ENCODE measurements around the gene ZFYVE21.
"Not testable (repeated sequence)": the region's sequence is repeated elsewhere in the genome, so short reads cannot be mapped to it uniquely, and the experiment has no call there.

The ZFYVE21 gene

GRCh38 chr14:103715052-103716000 lies at the start of gene ZFYVE21, which contains the start of gene XRCC3:
ZFYVE21 (plus strand) TSS chr14:103715810; CDS start chr14:103715842, 32 bp downstream.
XRCC3 (minus strand) TSS chr14:103715451; CDS start chr14:103711087, 4,364 bp downstream.
- DNase-seq, result peak; percentile 98 to 99

DNA sequence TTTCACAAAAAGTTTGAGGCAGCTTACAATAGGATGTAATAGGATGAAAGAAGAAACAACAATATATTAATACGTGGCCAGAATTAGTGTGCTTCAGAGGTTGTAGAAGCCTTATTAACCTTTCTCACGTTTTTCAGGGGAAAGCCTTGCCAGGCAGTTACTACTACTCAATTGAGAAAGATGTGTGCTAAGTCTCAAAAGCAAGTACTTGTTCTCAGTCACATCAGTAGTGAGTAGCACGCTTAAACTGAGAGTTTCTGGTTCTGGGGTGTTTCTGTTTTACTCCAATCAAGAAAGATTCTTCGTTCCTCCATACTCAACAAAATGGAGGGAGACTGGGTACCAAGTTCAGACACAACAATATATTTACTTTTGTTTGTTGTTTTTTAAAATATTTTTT lies 47.9 kb upstream of the ZFYVE21 start:
- no peak for DNase-seq

DNA sequence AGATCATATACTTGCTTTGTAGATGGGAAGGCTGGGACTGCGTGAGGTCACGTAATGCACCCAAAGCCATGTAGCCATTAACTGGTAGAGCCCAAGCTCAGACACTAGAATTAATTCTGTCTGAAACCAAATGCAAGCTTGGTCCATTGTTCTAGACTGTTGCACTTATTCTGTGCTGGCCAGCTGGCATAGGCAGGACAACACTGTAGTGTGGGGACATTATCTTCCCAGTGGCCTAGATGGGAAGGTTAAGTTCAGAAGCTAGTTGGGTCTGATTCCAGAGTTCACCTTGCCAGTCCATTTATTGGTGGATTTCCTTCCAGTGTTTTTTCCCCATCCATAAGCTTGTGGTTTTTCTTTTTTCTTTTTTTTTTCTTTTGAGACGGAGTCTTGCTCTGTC lies 47.5 kb upstream of the ZFYVE21 start:
- DNase-seq, result no peak

DNA sequence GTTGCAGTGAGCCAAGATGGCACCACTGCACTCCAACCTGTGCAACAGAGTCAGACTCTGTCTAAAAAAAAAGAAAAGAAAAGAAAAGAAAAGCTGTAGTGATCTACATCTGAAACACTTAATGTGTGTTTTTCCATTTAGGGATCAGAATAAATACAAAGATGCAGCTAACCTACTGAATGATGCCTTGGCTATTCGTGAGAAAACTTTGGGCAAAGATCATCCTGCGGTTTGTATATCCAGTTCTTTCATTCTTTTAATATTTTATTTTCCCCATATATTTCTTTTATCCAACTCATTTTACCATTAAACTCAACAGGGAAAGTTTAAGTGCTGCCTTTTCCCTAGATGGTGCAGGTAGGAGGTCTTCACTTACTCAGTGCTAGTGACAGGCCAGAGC lies 46.2 kb upstream of the ZFYVE21 start:
- no peak for DNase-seq

GRCh38 chr14:103671911-103672310 lies 43.7 kb upstream of the ZFYVE21 start:
- no peak for DNase-seq

GRCh38 chr14:103675957-103676356 lies 39.7 kb upstream of the ZFYVE21 start:
- no peak for DNase-seq

- no peak for DNase-seq
Measured at GRCh38 chr14:103676881-103677675, 38.5 kb upstream of the ZFYVE21 start.

DNA sequence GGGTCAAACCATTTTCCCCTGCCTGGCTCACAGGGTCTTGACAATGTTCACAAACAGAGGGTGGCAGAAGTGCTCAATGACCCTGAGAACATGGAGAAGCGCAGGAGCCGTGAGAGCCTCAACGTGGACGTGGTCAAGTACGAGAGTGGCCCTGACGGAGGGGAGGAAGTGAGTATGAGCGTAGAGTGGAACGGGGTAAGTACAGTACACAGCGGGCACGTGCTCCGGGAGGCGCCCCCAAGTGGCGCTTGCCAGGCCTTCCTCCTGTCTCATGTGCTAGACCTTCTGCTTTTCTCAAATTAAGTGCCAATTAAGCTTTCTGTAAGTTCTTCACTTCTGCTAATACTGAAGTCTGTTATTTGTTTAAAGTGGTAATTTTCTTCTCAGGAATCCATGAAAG lies 36.3 kb upstream of the ZFYVE21 start:
- peak; percentile 26 to 37 for DNase-seq

GRCh38 chr14:103680491-103681231 lies 34.9 kb upstream of the ZFYVE21 start:
- no peak for DNase-seq

- no peak for DNase-seq
Measured at GRCh38 chr14:103683139-103683538, 32.5 kb upstream of the ZFYVE21 start.

DNA sequence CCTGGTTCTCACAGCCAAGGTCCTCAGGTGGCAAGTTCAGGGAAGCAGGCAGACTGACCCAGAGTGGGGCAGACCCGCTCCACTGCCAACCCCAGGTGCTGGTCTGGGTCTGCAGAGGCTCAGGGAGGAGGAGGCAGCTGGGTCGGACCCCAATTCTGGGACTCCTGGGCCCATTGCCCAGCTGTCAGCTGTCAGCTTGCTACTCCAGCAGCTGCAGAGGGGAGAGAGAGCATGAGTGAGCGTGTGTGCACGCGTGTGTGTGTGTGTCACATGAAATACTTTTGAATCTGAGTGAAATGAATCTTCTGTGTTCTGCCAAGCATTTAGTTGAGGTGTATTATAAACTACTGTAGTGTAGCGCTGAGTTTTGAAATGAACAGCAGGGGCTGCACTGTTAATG lies 31.1 kb upstream of the ZFYVE21 start:
- DNase-seq, result no peak

DNA sequence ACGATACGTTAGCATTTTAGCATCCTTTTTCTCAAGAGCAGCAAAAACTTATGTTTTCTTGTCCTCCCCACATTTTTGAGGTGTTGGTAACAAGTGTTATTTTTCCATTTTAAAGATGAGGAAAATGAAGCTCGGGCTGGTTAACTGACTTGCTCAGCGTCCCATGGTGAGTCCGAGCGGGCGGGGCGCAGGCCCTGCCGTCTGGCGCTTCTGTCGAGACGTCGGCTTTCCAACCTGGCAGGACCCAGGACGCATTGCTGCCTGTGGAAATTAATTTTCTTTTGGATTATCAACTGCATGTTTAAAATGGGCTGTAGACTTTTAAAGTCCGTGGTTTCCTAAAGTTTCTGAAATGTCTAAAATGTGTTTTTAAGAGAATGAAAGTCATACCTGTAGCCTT lies 30.7 kb upstream of the ZFYVE21 start:
- DNase-seq, result no peak

GRCh38 chr14:103685276-103686211 lies 30.1 kb upstream of the ZFYVE21 start:
- no peak for DNase-seq

- no peak for DNase-seq
Measured at GRCh38 chr14:103686831-103687485, 28.7 kb upstream of the ZFYVE21 start.

DNA sequence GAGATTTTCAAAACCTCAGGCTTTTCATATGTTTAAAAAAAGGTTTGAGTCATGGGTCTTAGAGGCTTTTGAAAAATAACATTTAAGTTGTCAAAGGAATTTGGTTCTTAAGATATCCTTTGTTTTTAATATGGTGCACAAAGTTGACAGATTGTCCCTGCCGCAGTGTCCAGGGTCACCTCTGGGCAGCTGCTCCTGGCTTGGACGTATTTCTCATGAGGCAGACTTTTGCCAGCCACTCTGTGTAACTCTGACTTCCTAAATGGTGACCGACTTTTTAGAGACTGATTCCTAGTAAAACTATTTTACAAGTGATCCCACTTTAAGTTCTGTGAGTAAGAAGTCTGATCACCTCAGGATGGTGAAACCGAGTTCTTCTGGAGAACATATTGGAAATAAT lies 27.9 kb upstream of the ZFYVE21 start:
- DNase-seq, result no peak

DNA sequence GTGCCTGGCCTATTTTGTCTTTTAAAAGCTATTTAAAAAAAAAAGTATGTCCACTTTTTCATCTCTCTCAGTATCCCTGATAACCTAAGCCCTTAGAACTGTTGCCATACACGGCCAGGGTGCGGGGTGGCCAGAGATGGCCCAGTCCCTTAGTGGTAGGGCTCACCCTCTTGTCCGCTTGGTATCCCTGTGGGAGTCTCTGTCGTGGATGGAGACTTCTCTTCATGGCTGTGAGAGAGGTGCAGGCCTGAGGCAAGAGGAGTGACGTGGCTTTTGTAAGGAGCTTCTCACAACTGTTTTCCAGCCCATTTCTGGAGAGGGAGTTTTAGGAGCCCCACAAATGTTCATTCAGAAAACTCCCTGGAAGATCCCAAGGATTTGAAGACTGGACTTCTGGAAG lies 27.2 kb upstream of the ZFYVE21 start:
- no peak for DNase-seq

- no peak for DNase-seq
Measured at GRCh38 chr14:103688906-103689902, 26.4 kb upstream of the ZFYVE21 start.

DNA sequence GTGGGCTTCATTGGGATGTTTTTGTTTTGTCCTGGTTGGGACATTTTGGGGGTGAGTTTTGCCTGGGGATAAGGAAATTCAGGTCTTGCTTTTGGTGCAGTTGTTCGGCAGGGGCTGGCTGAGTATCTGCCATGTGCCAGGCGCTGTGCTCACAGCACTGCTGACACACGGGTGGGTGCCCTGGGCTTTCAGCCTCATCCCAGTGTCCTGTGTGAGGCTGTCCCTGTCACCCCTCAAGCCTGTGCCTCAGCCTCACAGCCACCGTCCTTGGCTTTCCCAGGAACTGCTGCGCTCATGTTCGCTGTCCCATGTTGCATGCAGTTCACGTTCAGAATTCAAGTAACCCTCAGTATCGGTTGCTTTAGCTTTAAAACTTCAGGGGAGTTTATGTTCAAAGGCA lies 25.3 kb upstream of the ZFYVE21 start:
- DNase-seq, result no peak

- DNase-seq, result not testable (repeated sequence)
Measured at GRCh38 chr14:103691655-103692054, 24.0 kb upstream of the ZFYVE21 start.

DNA sequence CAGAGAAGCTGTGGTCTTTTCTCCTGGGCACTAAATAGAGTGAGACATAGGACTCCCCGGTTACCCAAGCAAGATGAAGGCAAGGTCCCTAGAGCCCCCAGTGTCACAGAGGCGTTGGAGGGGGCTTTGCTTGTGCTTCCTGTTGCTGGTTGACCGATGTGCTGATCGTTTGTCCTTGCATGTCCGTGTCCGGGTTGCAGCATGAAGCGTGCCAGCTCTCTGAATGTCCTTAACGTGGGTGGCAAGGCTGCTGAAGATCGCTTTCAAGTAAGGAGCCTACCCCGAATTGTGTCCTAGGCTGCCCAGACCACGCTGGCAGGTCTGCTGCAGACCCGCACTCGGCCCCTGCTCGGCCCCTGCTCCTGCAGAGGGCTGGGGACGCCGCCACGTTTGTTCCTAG lies 23.5 kb upstream of the ZFYVE21 start:
- no peak for DNase-seq

All from SHP77 (cell line).